GM12878 (cell line): ENCODE measurements around the gene LYG1. TPM values are rescaled to one million over a fixed set of nuclear protein-coding genes. Genes with fewer than 3 reads are reported as not detected.

Source experiments
- BACH1 ChIP-seq: fragments of 450-650 bp; IDR thresholded peaks from 2 replicates; pipeline ENCODE4 v1.6.1; 2017; ENCODE audit warnings: mild to moderate bottlenecking, borderline replicate concordance
- CEBPB ChIP-seq, 2 experiments: fragments of 150-350 bp in 1 of 2; IDR thresholded peaks; 2 replicates each; pipeline ENCODE4 v1.6.1; 2012 to 2014; ENCODE audit warnings: low read depth in 2 of 2, low read length in 2 of 2, borderline replicate concordance in 1 of 2, inconsistent platforms in 1 of 2
- CREB1 ChIP-seq: IDR thresholded peaks from 2 replicates; pipeline ENCODE4 v1.6.1; 2012; ENCODE audit warnings: low read depth, mild to moderate bottlenecking, inconsistent platforms
- ETV6 ChIP-seq, 2 experiments: fragments of 450-650 bp in 1 of 2; IDR thresholded peaks in 1 of 2; conservative IDR thresholded peaks in 1 of 2; 2 replicates each; pipeline ENCODE4 v1.6.1; 2014; ENCODE audit warnings: antibody characterized with exemption in 1 of 2, borderline replicate concordance in 1 of 2, low read depth in 1 of 2, mild to moderate bottlenecking in 1 of 2, moderate library complexity in 1 of 2
- FOS ChIP-seq: IDR thresholded peaks from 3 replicates; pipeline ENCODE4 v1.6.1; 2011; ENCODE audit warnings: borderline replicate concordance; ENCODE audit not compliant: insufficient read length; ENCODE audit errors: extremely low read depth
- HDAC6 ChIP-seq: fragments of 200-600 bp; sonication (generic); IDR thresholded peaks from one replicate; pipeline ENCODE4 v1.8.0; 2017; ENCODE audit warnings: antibody characterized with exemption; ENCODE audit not compliant: unreplicated experiment
- IKZF1 ChIP-seq: fragments of 450-650 bp; conservative IDR thresholded peaks from 2 replicates; pipeline ENCODE4 v1.6.1; 2017; ENCODE audit warnings: antibody characterized with exemption, mild to moderate bottlenecking
- MEF2A ChIP-seq: IDR thresholded peaks from 2 replicates; pipeline ENCODE4 v1.6.1; 2011; ENCODE audit warnings: low read depth, mild to moderate bottlenecking, low read length, moderate library complexity; ENCODE audit not compliant: insufficient read depth
- MTA2 ChIP-seq: fragments of 450-650 bp; IDR thresholded peaks from 2 replicates; pipeline ENCODE4 v1.6.1; 2016; ENCODE audit warnings: low read depth, mild to moderate bottlenecking, moderate library complexity
- MYC ChIP-seq: IDR thresholded peaks from 2 replicates; pipeline ENCODE4 v1.6.1; 2011; ENCODE audit warnings: mild to moderate bottlenecking, low read length, moderate library complexity, inconsistent platforms; ENCODE audit not compliant: insufficient read depth, insufficient replicate concordance, insufficient read length, severe bottlenecking
- NR2C1 ChIP-seq: fragments of 450-650 bp; IDR thresholded peaks from 2 replicates; pipeline ENCODE4 v1.6.1; 2017; ENCODE audit warnings: antibody characterized with exemption, mild to moderate bottlenecking, moderate library complexity
- PML ChIP-seq: IDR thresholded peaks from 2 replicates; pipeline ENCODE4 v1.6.1; 2012; ENCODE audit warnings: low read length, inconsistent platforms
- POLR2A ChIP-seq: IDR thresholded peaks from 2 replicates; pipeline ENCODE4 v1.6.1; 2011; ENCODE audit warnings: low read depth, mild to moderate bottlenecking, low read length
- POLR2AphosphoS2 ChIP-seq: IDR thresholded peaks from 2 replicates; pipeline ENCODE4 v1.6.1; 2011; ENCODE audit warnings: low read depth, mild to moderate bottlenecking, low read length, improper control_type of control experiment, moderate library complexity
- POU2F2 ChIP-seq: IDR thresholded peaks from 3 replicates; pipeline ENCODE4 v1.6.1; 2011; ENCODE audit warnings: low read depth, mild to moderate bottlenecking, low read length, borderline replicate concordance
- RAD21 ChIP-seq: IDR thresholded peaks from 2 replicates; pipeline ENCODE4 v1.6.1; 2011; ENCODE audit warnings: mild to moderate bottlenecking, low read depth, low read length, moderate library complexity; ENCODE audit not compliant: insufficient read depth
- RELA ChIP-seq: fragments of 450-650 bp; IDR thresholded peaks from 2 replicates; pipeline ENCODE4 v1.8.0; 2014; ENCODE audit warnings: borderline replicate concordance; ENCODE audit not compliant: partially characterized antibody
- SUPT20H ChIP-seq: IDR thresholded peaks from 2 replicates; pipeline ENCODE4 v1.6.1; 2011; ENCODE audit warnings: low read depth, mild to moderate bottlenecking, low read length, moderate library complexity, borderline replicate concordance; ENCODE audit not compliant: control insufficient read depth
- TAF1 ChIP-seq: IDR thresholded peaks from 2 replicates; pipeline ENCODE4 v1.6.1; 2011; ENCODE audit warnings: mild to moderate bottlenecking, low read depth, low read length, borderline replicate concordance
- YY1 ChIP-seq: IDR thresholded peaks from 2 replicates; pipeline ENCODE4 v1.6.1; 2011; ENCODE audit warnings: low read depth, mild to moderate bottlenecking, low read length
- ZNF384 ChIP-seq: IDR thresholded peaks from 2 replicates; pipeline ENCODE4 v1.6.1; 2012; ENCODE audit warnings: low read depth, mild to moderate bottlenecking, low read length, improper control_type of control experiment, borderline replicate concordance
- ZNF592 ChIP-seq: fragments of 450-650 bp; IDR thresholded peaks from 2 replicates; pipeline ENCODE4 v1.6.1; 2017; ENCODE audit warnings: mild to moderate bottlenecking, moderate library complexity
- polyA plus RNA-seq, 11 experiments: library from polyadenylated mRNA; depleted of rRNA in 4 of 11; unstranded in 6 of 11; stranded (reverse) in 5 of 11; fragments of >200 nt; fragmentation: Nextera tagmentation in 4 of 11; fragmentation: Illumina TruSeq in 1 of 11; extraction: Ambion mirVana in 4 of 11; extraction: Trizol in 1 of 11; gene quantifications; 1 replicate in 1 of 11; 2 replicates in 10 of 11; pipeline versions ENCODE4 v1.2.1 to v1.2.3, GENCODE V29; 2011 to 2016; ENCODE audit warnings: inconsistent platforms in 2 of 11, missing spikeins in 2 of 11, low read depth in 1 of 11
- total RNA-seq, 4 experiments: library from RNA; depleted of rRNA in 3 of 4; stranded (reverse); fragments of >200 nt in 3 of 4; fragmentation: Illumina TruSeq in 1 of 4; extraction: Trizol in 1 of 4; gene quantifications; 2 replicates each; pipeline versions ENCODE4 v1.2.1 to v1.2.3, GENCODE V29; 2013 to 2021
- TF ChIP-seq, protein P1 (sequence below): fragments of 450-650 bp; IDR thresholded peaks from 2 replicates; pipeline ENCODE4 v1.6.1; 2016; ENCODE audit warnings: mild to moderate bottlenecking
- TF ChIP-seq, protein P2 (sequence below): IDR thresholded peaks from 2 replicates; pipeline ENCODE4 v1.6.1; 2012; ENCODE audit warnings: low read depth, low read length, improper control_type of control experiment

The LYG1 gene
- total and polyA plus RNA-seq, 10 of the 15 experiments (the other 5 are each of a cell fraction or from before 2014, with no cell fraction given), result 0.27 to 1.3 (median 0.79) TPM; not detected in 1

DNA sequence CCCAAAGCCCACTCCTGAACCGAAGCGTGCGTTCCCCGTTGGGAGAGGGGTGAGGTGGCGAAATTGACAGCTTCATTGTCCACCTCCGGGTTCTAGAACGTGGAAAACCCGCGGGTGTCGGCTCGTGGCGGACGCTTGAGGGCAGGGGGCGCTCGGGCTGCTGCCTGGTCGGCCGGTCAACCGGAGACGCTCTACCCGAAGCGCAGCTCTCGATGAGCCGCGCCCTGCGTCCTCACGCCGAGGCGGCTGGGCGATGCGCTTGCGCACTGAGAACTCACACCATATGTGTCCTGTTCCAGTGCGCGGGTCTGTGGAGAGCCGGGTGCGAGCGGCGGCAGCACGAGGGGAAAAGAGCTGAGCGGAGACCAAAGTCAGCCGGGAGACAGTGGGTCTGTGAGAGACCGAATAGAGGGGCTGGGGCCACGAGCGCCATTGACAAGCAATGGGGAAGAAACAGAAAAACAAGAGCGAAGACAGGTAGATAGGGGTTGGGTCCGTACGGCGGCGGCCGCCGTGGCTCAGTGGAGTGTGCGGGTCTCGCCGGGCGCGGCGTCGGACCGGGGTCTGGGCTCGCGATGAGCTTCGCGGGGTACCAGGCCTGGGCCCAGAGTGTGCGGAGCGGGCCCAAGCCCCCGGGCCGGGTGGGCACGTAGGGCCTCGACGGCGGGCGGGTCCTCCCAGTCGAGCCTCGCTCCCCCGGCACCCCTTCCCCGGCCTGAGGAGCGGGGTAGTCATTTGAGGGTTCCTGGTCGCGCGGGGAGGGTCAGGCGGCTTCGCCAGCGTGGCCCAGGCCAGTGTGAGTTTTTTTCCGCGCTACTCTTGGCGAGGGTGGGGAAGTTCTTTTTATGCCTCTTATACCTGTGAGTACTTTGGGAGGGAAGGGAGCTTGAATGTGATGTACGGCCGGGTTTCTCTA lies 36.4 kb upstream of the LYG1 start, which contains the start of gene EIF5B (continued):
- no peak for TF ChIP-seq SUPT20H
- TF ChIP-seq CEBPB (IDR thresholded peaks at IDR 0.05; ENCODE audit: borderline replicate concordance in 1 of 2, low read depth in 2 of 2, low read length in 2 of 2), result peak in 1 of 2 experiments; percentile 15; a peak in 1 of 4 replicates
- peak in 1 of 2 experiments; percentile 60; a peak in 1 of 4 replicates for TF ChIP-seq ETV6 (conservative IDR thresholded peaks at IDR 0.05 in 1 of 2, IDR thresholded peaks at IDR 0.05 in 1 of 2; ENCODE audit: borderline replicate concordance in 1 of 2, low read depth in 1 of 2)
- peak; percentile 14; the same call in 1 of the 3 replicates for TF ChIP-seq POU2F2
- TF ChIP-seq MTA2, result no peak
- 0 out of 2 replicates have a peak, but pooled peaks have one; percentile 22 for TF ChIP-seq NR2C1
- peak; percentile 38 for TF ChIP-seq RELA
- peak; percentile 67; the same call in 1 of the 2 replicates for TF ChIP-seq PML
- peak; percentile 88 for TF ChIP-seq POLR2AphosphoS2
- TF ChIP-seq, protein P1, sequence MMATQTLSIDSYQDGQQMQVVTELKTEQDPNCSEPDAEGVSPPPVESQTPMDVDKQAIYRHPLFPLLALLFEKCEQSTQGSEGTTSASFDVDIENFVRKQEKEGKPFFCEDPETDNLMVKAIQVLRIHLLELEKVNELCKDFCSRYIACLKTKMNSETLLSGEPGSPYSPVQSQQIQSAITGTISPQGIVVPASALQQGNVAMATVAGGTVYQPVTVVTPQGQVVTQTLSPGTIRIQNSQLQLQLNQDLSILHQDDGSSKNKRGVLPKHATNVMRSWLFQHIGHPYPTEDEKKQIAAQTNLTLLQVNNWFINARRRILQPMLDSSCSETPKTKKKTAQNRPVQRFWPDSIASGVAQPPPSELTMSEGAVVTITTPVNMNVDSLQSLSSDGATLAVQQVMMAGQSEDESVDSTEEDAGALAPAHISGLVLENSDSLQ, result peak; percentile 50; the same call in 1 of the 2 replicates
- 0 out of 2 replicates have a peak, but pooled peaks have one; percentile 35 for TF ChIP-seq MEF2A
- TF ChIP-seq ZNF592, result no peak
- TF ChIP-seq BACH1, result peak; percentile 85
- no peak for TF ChIP-seq FOS
- peak; percentile 48; the same call in 1 of the 2 replicates for TF ChIP-seq ZNF384
- no peak for TF ChIP-seq HDAC6
- TF ChIP-seq POLR2A, result peak; percentile 95
- TF ChIP-seq YY1, result peak; percentile 57; the same call in 1 of the 2 replicates
- peak; percentile 85 for TF ChIP-seq MYC
- TF ChIP-seq RAD21, result peak; percentile 10; the same call in 1 of the 2 replicates
- peak; percentile 76 for TF ChIP-seq CREB1
- TF ChIP-seq TAF1, result peak; percentile 79
- peak; percentile 88 for TF ChIP-seq IKZF1
- TF ChIP-seq, protein P2, sequence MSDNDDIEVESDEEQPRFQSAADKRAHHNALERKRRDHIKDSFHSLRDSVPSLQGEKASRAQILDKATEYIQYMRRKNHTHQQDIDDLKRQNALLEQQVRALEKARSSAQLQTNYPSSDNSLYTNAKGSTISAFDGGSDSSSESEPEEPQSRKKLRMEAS, result peak; percentile 89
